IMR-90 (cell line): Measurements from ENCODE around the gene DLX6. TPM values are rescaled to one million over a fixed set of nuclear protein-coding genes. Genes with fewer than 3 reads are reported as not detected.

Experiments used
- ATAC-seq: fragments of 200-7000 bp; cut with Tn5 transposase; 2 replicates; pipeline ENCODE4 v1.9.1; 2020; ENCODE audit warnings: low read depth, mild to moderate bottlenecking, moderate library complexity
- BruUV-seq: library from RNA; stranded (reverse); fragments of 400-500 nt; replicated peaks from 2 replicates; lab custom pipeline; 2021; lab: Mats Ljungman, UMichigan
- CTCF ChIA-PET: fragments of 300-600 bp; formaldehyde crosslinking; extraction: SDS; loops from one replicate; lab custom pipeline; 2021; ENCODE audit warnings: antibody characterized with exemption; lab: Yijun Ruan, JAX
- POLR2A ChIA-PET: fragments of 300-600 bp; sonication (Branson Sonifier 250); formaldehyde crosslinking; loops from one replicate; lab custom pipeline; 2022; ENCODE audit warnings: antibody characterized with exemption; ENCODE audit not compliant: unreplicated experiment; lab: Charles Lee
- DNase-seq: peaks from one replicate; pipeline ENCODE4 v3.0.0; 2013
- H2AFZ ChIP-seq: replicated peaks from 2 replicates; pipeline ENCODE3; 2013; ENCODE audit warnings: low read length, mild to moderate bottlenecking; ENCODE audit not compliant: poor library complexity
- H2AK5ac ChIP-seq: 2 replicates; pipeline ENCODE4 v1.6.1; 2013; ENCODE audit warnings: low read depth, low read length, inconsistent platforms
- H2AK9ac ChIP-seq: replicated peaks from 2 replicates; pipeline ENCODE3; 2013; ENCODE audit warnings: mild to moderate bottlenecking, low read depth, low read length, moderate library complexity; ENCODE audit not compliant: poor library complexity
- H2BK120ac ChIP-seq: 2 replicates; pipeline ENCODE4 v1.6.1; 2013; ENCODE audit warnings: low read depth, low read length, inconsistent platforms
- H2BK15ac ChIP-seq: 3 replicates; pipeline ENCODE4 v1.6.1; 2013; ENCODE audit warnings: low read depth, low read length, inconsistent platforms
- H2BK20ac ChIP-seq: 2 replicates; pipeline ENCODE4 v1.6.1; 2013; ENCODE audit warnings: low read depth, mild to moderate bottlenecking, inconsistent platforms, low read length, moderate library complexity
- H2BK5ac ChIP-seq: 2 replicates; pipeline ENCODE4 v1.6.1; 2013; ENCODE audit warnings: mild to moderate bottlenecking, low read depth, low read length, inconsistent platforms; ENCODE audit not compliant: poor library complexity, severe bottlenecking
- H3K14ac ChIP-seq: replicated peaks from 2 replicates; pipeline ENCODE4 v1.6.1; 2013; ENCODE audit warnings: low read depth, low read length, inconsistent platforms
- H3K18ac ChIP-seq: 2 replicates; pipeline ENCODE4 v1.6.1; 2013; ENCODE audit warnings: low read depth, low read length, control low read depth
- H3K23ac ChIP-seq: 2 replicates; pipeline ENCODE4 v1.6.1; 2013; ENCODE audit warnings: low read depth, low read length, inconsistent platforms
- H3K27ac ChIP-seq: 2 replicates; pipeline ENCODE4 v1.5.1; 2013; ENCODE audit warnings: mild to moderate bottlenecking, control low read depth, low read length; ENCODE audit not compliant: insufficient read depth
- H3K27me3 ChIP-seq: 2 replicates; pipeline ENCODE4 v1.6.1; 2013; ENCODE audit warnings: low read length; ENCODE audit not compliant: control insufficient read depth, insufficient read depth
- H3K36me3 ChIP-seq: 2 replicates; pipeline ENCODE4 v1.6.1; 2013; ENCODE audit warnings: low read length, mixed read lengths; ENCODE audit not compliant: control insufficient read depth, insufficient read depth
- H3K4ac ChIP-seq: 2 replicates; pipeline ENCODE4 v1.6.1; 2013; ENCODE audit warnings: low read depth, low read length, inconsistent platforms
- H3K4me1 ChIP-seq: 2 replicates; pipeline ENCODE4 v1.6.1; 2013; ENCODE audit warnings: low read length, mixed read lengths; ENCODE audit not compliant: control insufficient read depth, insufficient read depth
- H3K4me2 ChIP-seq: 2 replicates; pipeline ENCODE4 v1.6.1; 2013; ENCODE audit warnings: low read depth, mild to moderate bottlenecking, control low read depth, low read length, moderate library complexity
- H3K4me3 ChIP-seq: 2 replicates; pipeline ENCODE4 v1.5.1; 2013; ENCODE audit warnings: low read depth, mild to moderate bottlenecking, control low read depth, low read length, moderate library complexity; ENCODE audit not compliant: insufficient read depth
- H3K56ac ChIP-seq: 2 replicates; pipeline ENCODE4 v1.6.1; 2013; ENCODE audit warnings: low read length, inconsistent platforms; ENCODE audit not compliant: insufficient read depth; ENCODE audit errors: extremely low read depth
- H3K79me1 ChIP-seq, 2 experiments: 2 replicates each; pipeline ENCODE4 v1.6.1; 2013; ENCODE audit warnings: low read length in 2 of 2, inconsistent platforms in 1 of 2, low read depth in 1 of 2
- H3K9ac ChIP-seq: 2 replicates; pipeline ENCODE4 v1.6.1; 2013; ENCODE audit warnings: low read depth, low read length, control low read depth
- H3K9me1 ChIP-seq: 2 replicates; pipeline ENCODE4 v1.6.1; 2013; ENCODE audit warnings: low read length, inconsistent platforms; ENCODE audit not compliant: insufficient read depth
- H3K9me3 ChIP-seq: 2 replicates; pipeline ENCODE4 v1.6.1; 2013; ENCODE audit warnings: low read length; ENCODE audit not compliant: control insufficient read depth, insufficient read depth
- H4K20me1 ChIP-seq: 2 replicates; pipeline ENCODE4 v1.6.1; 2013; ENCODE audit warnings: low read length, inconsistent platforms; ENCODE audit not compliant: insufficient read depth
- H4K5ac ChIP-seq: 2 replicates; pipeline ENCODE4 v1.6.1; 2013; ENCODE audit warnings: mild to moderate bottlenecking, low read depth, low read length, control low read depth
- H4K8ac ChIP-seq, 2 experiments: 2 replicates each; pipeline ENCODE4 v1.6.1; 2013; ENCODE audit warnings: low read depth in 2 of 2, low read length in 2 of 2, control low read depth in 1 of 2, inconsistent platforms in 1 of 2
- H4K91ac ChIP-seq: 2 replicates; pipeline ENCODE4 v1.6.1; 2013; ENCODE audit warnings: low read depth, low read length, inconsistent platforms; ENCODE audit not compliant: insufficient read depth
- BHLHE40 ChIP-seq: fragments of 150-350 bp; IDR thresholded peaks from 2 replicates; pipeline ENCODE4 v1.6.1; 2016; ENCODE audit warnings: mild to moderate bottlenecking, low read depth, low read length
- CEBPB ChIP-seq: IDR thresholded peaks from 2 replicates; pipeline ENCODE4 v1.6.1; 2012; ENCODE audit warnings: low read depth, low read length, improper control_type of control experiment
- CHD1 ChIP-seq: IDR thresholded peaks from 2 replicates; pipeline ENCODE4 v1.6.1; 2012; ENCODE audit warnings: low read depth, low read length, improper control_type of control experiment
- FOS ChIP-seq: fragments of 150-350 bp; IDR thresholded peaks from 2 replicates; pipeline ENCODE4 v1.6.1; 2016; ENCODE audit warnings: low read depth, low read length
- MAFK ChIP-seq: IDR thresholded peaks from 2 replicates; pipeline ENCODE4 v1.6.1; 2012; ENCODE audit warnings: low read depth, low read length, improper control_type of control experiment
- MAZ ChIP-seq: IDR thresholded peaks from 2 replicates; pipeline ENCODE4 v1.6.1; 2012; ENCODE audit warnings: low read depth, mild to moderate bottlenecking, low read length, improper control_type of control experiment, moderate library complexity, borderline replicate concordance
- MXI1 ChIP-seq: IDR thresholded peaks from 2 replicates; pipeline ENCODE4 v1.6.1; 2012; ENCODE audit warnings: low read depth, mild to moderate bottlenecking, low read length, moderate library complexity, borderline replicate concordance
- POLR2A ChIP-seq: IDR thresholded peaks from 2 replicates; pipeline ENCODE4 v1.6.1; 2012; ENCODE audit warnings: mild to moderate bottlenecking, low read depth, low read length
- RAD21 ChIP-seq: IDR thresholded peaks from 2 replicates; pipeline ENCODE4 v1.6.1; 2012; ENCODE audit warnings: low read length, improper control_type of control experiment
- RCOR1 ChIP-seq: IDR thresholded peaks from 2 replicates; pipeline ENCODE4 v1.6.1; 2012; ENCODE audit warnings: mild to moderate bottlenecking, low read length, improper control_type of control experiment; ENCODE audit not compliant: insufficient replicate concordance
- RFX5 ChIP-seq: IDR thresholded peaks from 2 replicates; pipeline ENCODE4 v1.8.0; 2012; ENCODE audit warnings: low read depth, mild to moderate bottlenecking, low read length, moderate library complexity
- SMC3 ChIP-seq: fragments of 150-350 bp; IDR thresholded peaks from 2 replicates; pipeline ENCODE4 v1.6.1; 2016; ENCODE audit warnings: low read depth, mild to moderate bottlenecking, antibody characterized with exemption, low read length, moderate library complexity
- WGBS, 2 experiments: methylation state at CpG; one replicate each; pipeline versions ENCODE4 v1.1.5 to v1.1.7; 2013; ENCODE audit warnings: missing lambda C conversion rate in 2 of 2; ENCODE audit not compliant: insufficient read length in 1 of 2; ENCODE audit errors: extremely low coverage in 2 of 2; 5-methylcytosine and 5-hydroxymethylcytosine counted together
- dilution Hi-C: fragments of 300-500 bp; cut with HindIII; formaldehyde crosslinking; loops from one replicate; pipeline ENCODE4 v1.14.3; 2018; ENCODE audit warnings: low sequenced_read_pairs; ENCODE audit not compliant: unreplicated experiment
- in situ Hi-C: fragments of 300-500 bp; cut with MboI; formaldehyde crosslinking; loops from 3 replicates; pipeline ENCODE4 v1.14.3; 2019; ENCODE audit warnings: low sequenced_read_pairs, inconsistent platforms, mixed read lengths
- intact Hi-C: fragments of 100-400 bp; cut with micrococcal nuclease; formaldehyde crosslinking; loops from 2 replicates; pipeline ENCODE4 v1.10.0; 2022
- polyA plus RNA-seq, 3 experiments: library from polyadenylated mRNA; depleted of rRNA; stranded (reverse); fragments of >200 nt; gene quantifications; 2 replicates each; pipeline ENCODE4 v1.2.3, GENCODE V29; 2012; ENCODE audit warnings: low replicate concordance in 1 of 3
- total RNA-seq: library from RNA; depleted of rRNA; stranded (reverse); fragments of >200 nt; gene quantifications from 2 replicates; pipeline ENCODE4 v1.2.3, GENCODE V29; 2012
- TF ChIP-seq, protein P1 (sequence below): fragments of 150-350 bp; IDR thresholded peaks from 2 replicates; pipeline ENCODE4 v1.6.1; 2016; ENCODE audit warnings: low read depth, mild to moderate bottlenecking, low read length, moderate library complexity, borderline replicate concordance
- TF ChIP-seq, protein P2 (sequence below): conservative IDR thresholded peaks from 2 replicates; pipeline ENCODE4 v1.5.1; 2012; ENCODE audit warnings: mild to moderate bottlenecking, low read depth, low read length, improper control_type of control experiment

Gene DLX6
- total and polyA plus RNA-seq, 2 of the 4 experiments (the other 2 are of a cell fraction) = not detected

DNA sequence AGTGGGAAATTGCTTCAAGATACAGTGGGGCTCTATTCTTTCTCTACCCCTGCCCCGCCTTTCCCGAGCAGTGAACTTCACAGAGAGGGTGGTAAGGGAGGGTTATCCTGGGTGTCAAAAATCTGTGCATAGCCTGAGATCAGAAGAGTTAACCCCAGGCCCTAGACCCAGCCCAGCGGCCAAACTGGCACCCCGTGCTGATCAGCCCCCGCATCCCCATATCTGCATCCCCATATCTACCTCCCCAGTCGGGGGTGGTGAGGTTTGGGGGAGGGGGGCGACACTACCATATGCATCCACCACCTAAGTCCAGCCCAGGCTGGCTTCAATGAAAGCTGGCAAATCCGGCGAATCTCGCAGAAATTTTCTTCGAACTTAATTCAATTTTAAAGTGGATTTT is 7.0 kb upstream of the DLX6 start:
- Histone ChIP-seq H4K8ac (no peak overlapping the region), H2BK120ac (no peak overlapping the region), H3K4me1 (no peaks in the 10 kb centered on the region), H3K56ac (no peak overlapping the region), H3K27ac (no peak overlapping the region), H2BK15ac (no peak overlapping the region), H3K4me2 (no peak overlapping the region), H3K9ac (no peak overlapping the region), H3K23ac (no peak overlapping the region), H2BK5ac (no peak overlapping the region), H3K36me3 (no peaks in the 10 kb centered on the region), H3K14ac (no peak overlapping the region), H3K79me1 (no peaks in the 10 kb centered on the region), H3K4me3 (no peak overlapping the region), H4K91ac (no peak overlapping the region), H2AK9ac (no peak overlapping the region), H2AFZ (no peak overlapping the region), H4K5ac (no peak overlapping the region), H2BK20ac (no peak overlapping the region), H3K4ac (no peak overlapping the region), H3K27me3 (peaks cover 72% of the 10 kb centered on the region), H3K9me1 (no peaks in the 10 kb centered on the region), H3K18ac (no peak overlapping the region), H4K20me1 (no peaks in the 10 kb centered on the region), H3K9me3 (peaks cover 4% of the 10 kb centered on the region), H2AK5ac (no peak overlapping the region)
- ATAC-seq (no peak), DNase-seq (no peak)
- CTCF ChIA-PET = no interaction called here
- intact Hi-C loops (no loop called here), dilution Hi-C loops (no loop called here), in situ Hi-C loops (no loop called here)
- WGBS, 2 experiments = no CpG with 5 or more reads among the region's 11 CpGs
- no TSS peak for BruUV-seq
- POLR2A ChIA-PET = no interaction called here
- TF ChIP-seq CHD1 (no peak), CEBPB (no peak), MAZ (no peak), MXI1 (no peak), RCOR1 (no peak), POLR2A (no peak), FOS (no peak), RAD21 (no peak), RFX5 (no peak), SMC3 (no peak), BHLHE40 (no peak), MAFK (no peak)
- TF ChIP-seq, protein P1, sequence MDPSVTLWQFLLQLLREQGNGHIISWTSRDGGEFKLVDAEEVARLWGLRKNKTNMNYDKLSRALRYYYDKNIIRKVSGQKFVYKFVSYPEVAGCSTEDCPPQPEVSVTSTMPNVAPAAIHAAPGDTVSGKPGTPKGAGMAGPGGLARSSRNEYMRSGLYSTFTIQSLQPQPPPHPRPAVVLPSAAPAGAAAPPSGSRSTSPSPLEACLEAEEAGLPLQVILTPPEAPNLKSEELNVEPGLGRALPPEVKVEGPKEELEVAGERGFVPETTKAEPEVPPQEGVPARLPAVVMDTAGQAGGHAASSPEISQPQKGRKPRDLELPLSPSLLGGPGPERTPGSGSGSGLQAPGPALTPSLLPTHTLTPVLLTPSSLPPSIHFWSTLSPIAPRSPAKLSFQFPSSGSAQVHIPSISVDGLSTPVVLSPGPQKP = no peak
- TF ChIP-seq, protein P2, sequence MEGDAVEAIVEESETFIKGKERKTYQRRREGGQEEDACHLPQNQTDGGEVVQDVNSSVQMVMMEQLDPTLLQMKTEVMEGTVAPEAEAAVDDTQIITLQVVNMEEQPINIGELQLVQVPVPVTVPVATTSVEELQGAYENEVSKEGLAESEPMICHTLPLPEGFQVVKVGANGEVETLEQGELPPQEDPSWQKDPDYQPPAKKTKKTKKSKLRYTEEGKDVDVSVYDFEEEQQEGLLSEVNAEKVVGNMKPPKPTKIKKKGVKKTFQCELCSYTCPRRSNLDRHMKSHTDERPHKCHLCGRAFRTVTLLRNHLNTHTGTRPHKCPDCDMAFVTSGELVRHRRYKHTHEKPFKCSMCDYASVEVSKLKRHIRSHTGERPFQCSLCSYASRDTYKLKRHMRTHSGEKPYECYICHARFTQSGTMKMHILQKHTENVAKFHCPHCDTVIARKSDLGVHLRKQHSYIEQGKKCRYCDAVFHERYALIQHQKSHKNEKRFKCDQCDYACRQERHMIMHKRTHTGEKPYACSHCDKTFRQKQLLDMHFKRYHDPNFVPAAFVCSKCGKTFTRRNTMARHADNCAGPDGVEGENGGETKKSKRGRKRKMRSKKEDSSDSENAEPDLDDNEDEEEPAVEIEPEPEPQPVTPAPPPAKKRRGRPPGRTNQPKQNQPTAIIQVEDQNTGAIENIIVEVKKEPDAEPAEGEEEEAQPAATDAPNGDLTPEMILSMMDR = no peak
